HepG2 (cell line): ENCODE results near the gene SERPINB6. TPM values are rescaled to one million over a fixed set of nuclear protein-coding genes. Genes with fewer than 3 reads are reported as not detected.

ENCODE experiments used
- ATM ChIP-seq: fragments of 450-650 bp; IDR thresholded peaks from 2 replicates; pipeline ENCODE4 v1.7.1; 2017; ENCODE audit warnings: mild to moderate bottlenecking, borderline replicate concordance
- NFAT5 ChIP-seq: sonication (generic); formaldehyde crosslinking; IDR thresholded peaks from 2 replicates; pipeline ENCODE4 v1.4.0; 2020; ENCODE audit warnings: missing genetic modification reagents
- PATZ1 ChIP-seq: sonication (generic); formaldehyde crosslinking; IDR thresholded peaks from 2 replicates; pipeline ENCODE4 v1.4.0; 2020; ENCODE audit warnings: missing genetic modification reagents
- POLR2A ChIP-seq, 2 experiments: IDR thresholded peaks; 2 replicates each; pipeline ENCODE4 v1.6.1; 2011; ENCODE audit warnings: low read depth in 2 of 2, low read length in 2 of 2, mild to moderate bottlenecking in 1 of 2, moderate library complexity in 1 of 2; ENCODE audit not compliant: insufficient read depth in 1 of 2
- POLR2G ChIP-seq: fragments of 200-400 bp; formaldehyde crosslinking; IDR thresholded peaks from 2 replicates; pipeline ENCODE4 v1.6.1; 2018; ENCODE audit warnings: mild to moderate bottlenecking, low read depth, low read length, moderate library complexity
- RBFOX2 ChIP-seq: fragments of 200-400 bp; formaldehyde crosslinking; IDR thresholded peaks from 2 replicates; pipeline ENCODE4 v1.6.1; 2017; ENCODE audit warnings: low read depth, mild to moderate bottlenecking, low read length
- RFXANK ChIP-seq: IDR thresholded peaks from 2 replicates; pipeline ENCODE4 v1.6.1; 2016
- SMC3 ChIP-seq: IDR thresholded peaks from 2 replicates; pipeline ENCODE4 v1.6.1; 2011; ENCODE audit warnings: low read length, improper control_type of control experiment
- ZFP62 ChIP-seq: sonication (generic); formaldehyde crosslinking; IDR thresholded peaks from 2 replicates; pipeline ENCODE4 v1.4.0; 2020; ENCODE audit warnings: missing genetic modification reagents
- ZFYVE20 ChIP-seq: sonication (generic); formaldehyde crosslinking; IDR thresholded peaks from 2 replicates; pipeline ENCODE4 v1.8.0; 2023; ENCODE audit warnings: low read depth, mild to moderate bottlenecking, moderate library complexity, missing genetic modification reagents, borderline replicate concordance
- ZNF33A ChIP-seq: sonication (generic); formaldehyde crosslinking; IDR thresholded peaks from 2 replicates; pipeline ENCODE4 v1.5.1; 2020; ENCODE audit warnings: missing genetic modification reagents, mild to moderate bottlenecking, moderate library complexity, borderline replicate concordance
- polyA plus RNA-seq, 8 experiments: library from polyadenylated mRNA; depleted of rRNA in 3 of 8; stranded (reverse) in 7 of 8; unstranded in 1 of 8; fragments of >200 nt; fragmentation: Illumina TruSeq in 4 of 8; extraction: Trizol in 4 of 8; gene quantifications; 2 replicates each; pipeline versions ENCODE4 v1.2.1 to v1.2.3, GENCODE V29; 2011 to 2016; ENCODE audit warnings: low read depth in 4 of 8, missing spikeins in 1 of 8, mixed read lengths in 1 of 8; ENCODE audit not compliant: insufficient read depth in 1 of 8
- total RNA-seq, 5 experiments: library from RNA; depleted of rRNA; stranded (reverse); fragments of >200 nt; fragmentation: Illumina TruSeq; extraction: Trizol; gene quantifications; 2 replicates each; pipeline ENCODE4 v1.2.3, GENCODE V29; 2016; ENCODE audit warnings: low read depth in 1 of 5
- TF ChIP-seq, protein P1 (sequence below): IDR thresholded peaks from 2 replicates; pipeline ENCODE4 v1.6.1; 2016; ENCODE audit warnings: low read depth, missing genetic modification reagents, missing compliant biosample characterization
- TF ChIP-seq, protein P2 (sequence below): sonication (generic); formaldehyde crosslinking; IDR thresholded peaks from 2 replicates; pipeline ENCODE4 v1.4.0; 2020; ENCODE audit warnings: missing genetic modification reagents, borderline replicate concordance

The SERPINB6 gene
- total and polyA plus RNA-seq, 2 of the 13 experiments (the other 11 are each of a cell fraction or from before 2014, with no cell fraction given), result 38.2 to 61.3 TPM

DNA sequence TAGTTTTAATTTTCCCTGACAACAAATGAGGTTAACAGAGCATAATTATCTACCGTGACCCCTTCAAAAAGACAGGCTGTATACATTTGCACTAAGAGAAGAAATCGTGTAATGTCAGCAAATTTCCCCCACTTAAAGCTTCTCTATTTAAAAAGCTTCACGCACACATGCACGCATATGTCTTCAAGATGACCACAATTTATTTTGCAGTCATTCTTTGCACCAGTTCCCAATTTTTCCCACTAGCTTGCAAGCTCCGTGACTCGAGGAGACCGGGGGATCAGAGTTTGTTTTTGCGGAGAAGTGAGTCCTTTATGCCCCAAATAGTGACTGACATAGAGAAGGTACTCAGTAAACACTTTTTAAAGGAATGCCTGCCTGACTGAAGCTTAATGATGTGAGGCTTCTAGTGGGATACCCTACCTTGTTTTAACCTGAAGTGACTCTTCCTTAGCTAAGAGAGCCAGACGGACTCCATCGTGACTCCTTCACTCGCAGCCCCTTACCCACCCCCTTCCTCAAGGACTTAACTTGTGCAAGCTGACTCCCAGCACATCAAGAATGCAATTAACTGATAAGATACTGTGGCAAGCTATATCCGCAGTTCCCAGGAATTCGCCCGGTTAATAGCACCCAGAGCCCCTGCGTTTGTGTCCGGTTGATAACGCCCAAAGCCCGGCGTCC is 19.0 kb upstream of the SERPINB6 start (continued):
- TF ChIP-seq, protein P1, sequence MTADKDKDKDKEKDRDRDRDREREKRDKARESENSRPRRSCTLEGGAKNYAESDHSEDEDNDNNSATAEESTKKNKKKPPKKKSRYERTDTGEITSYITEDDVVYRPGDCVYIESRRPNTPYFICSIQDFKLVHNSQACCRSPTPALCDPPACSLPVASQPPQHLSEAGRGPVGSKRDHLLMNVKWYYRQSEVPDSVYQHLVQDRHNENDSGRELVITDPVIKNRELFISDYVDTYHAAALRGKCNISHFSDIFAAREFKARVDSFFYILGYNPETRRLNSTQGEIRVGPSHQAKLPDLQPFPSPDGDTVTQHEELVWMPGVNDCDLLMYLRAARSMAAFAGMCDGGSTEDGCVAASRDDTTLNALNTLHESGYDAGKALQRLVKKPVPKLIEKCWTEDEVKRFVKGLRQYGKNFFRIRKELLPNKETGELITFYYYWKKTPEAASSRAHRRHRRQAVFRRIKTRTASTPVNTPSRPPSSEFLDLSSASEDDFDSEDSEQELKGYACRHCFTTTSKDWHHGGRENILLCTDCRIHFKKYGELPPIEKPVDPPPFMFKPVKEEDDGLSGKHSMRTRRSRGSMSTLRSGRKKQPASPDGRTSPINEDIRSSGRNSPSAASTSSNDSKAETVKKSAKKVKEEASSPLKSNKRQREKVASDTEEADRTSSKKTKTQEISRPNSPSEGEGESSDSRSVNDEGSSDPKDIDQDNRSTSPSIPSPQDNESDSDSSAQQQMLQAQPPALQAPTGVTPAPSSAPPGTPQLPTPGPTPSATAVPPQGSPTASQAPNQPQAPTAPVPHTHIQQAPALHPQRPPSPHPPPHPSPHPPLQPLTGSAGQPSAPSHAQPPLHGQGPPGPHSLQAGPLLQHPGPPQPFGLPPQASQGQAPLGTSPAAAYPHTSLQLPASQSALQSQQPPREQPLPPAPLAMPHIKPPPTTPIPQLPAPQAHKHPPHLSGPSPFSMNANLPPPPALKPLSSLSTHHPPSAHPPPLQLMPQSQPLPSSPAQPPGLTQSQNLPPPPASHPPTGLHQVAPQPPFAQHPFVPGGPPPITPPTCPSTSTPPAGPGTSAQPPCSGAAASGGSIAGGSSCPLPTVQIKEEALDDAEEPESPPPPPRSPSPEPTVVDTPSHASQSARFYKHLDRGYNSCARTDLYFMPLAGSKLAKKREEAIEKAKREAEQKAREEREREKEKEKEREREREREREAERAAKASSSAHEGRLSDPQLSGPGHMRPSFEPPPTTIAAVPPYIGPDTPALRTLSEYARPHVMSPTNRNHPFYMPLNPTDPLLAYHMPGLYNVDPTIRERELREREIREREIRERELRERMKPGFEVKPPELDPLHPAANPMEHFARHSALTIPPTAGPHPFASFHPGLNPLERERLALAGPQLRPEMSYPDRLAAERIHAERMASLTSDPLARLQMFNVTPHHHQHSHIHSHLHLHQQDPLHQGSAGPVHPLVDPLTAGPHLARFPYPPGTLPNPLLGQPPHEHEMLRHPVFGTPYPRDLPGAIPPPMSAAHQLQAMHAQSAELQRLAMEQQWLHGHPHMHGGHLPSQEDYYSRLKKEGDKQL (CRISPR knock-in tag), result no peak
- TF ChIP-seq SMC3, result no peak
- no peak for TF ChIP-seq ZFYVE20
- no peak for TF ChIP-seq NFAT5 (CRISPR knock-in tag)
- TF ChIP-seq POLR2G, result peak; percentile 57
- TF ChIP-seq, protein P2, sequence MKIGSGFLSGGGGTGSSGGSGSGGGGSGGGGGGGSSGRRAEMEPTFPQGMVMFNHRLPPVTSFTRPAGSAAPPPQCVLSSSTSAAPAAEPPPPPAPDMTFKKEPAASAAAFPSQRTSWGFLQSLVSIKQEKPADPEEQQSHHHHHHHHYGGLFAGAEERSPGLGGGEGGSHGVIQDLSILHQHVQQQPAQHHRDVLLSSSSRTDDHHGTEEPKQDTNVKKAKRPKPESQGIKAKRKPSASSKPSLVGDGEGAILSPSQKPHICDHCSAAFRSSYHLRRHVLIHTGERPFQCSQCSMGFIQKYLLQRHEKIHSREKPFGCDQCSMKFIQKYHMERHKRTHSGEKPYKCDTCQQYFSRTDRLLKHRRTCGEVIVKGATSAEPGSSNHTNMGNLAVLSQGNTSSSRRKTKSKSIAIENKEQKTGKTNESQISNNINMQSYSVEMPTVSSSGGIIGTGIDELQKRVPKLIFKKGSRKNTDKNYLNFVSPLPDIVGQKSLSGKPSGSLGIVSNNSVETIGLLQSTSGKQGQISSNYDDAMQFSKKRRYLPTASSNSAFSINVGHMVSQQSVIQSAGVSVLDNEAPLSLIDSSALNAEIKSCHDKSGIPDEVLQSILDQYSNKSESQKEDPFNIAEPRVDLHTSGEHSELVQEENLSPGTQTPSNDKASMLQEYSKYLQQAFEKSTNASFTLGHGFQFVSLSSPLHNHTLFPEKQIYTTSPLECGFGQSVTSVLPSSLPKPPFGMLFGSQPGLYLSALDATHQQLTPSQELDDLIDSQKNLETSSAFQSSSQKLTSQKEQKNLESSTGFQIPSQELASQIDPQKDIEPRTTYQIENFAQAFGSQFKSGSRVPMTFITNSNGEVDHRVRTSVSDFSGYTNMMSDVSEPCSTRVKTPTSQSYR, result no peak
- no peak; a peak in 1 of 4 replicates for TF ChIP-seq POLR2A (IDR thresholded peaks at IDR 0.05; ENCODE audit: insufficient read depth in 1 of 2, low read depth in 2 of 2, low read length in 2 of 2)
- TF ChIP-seq RFXANK (CRISPR knock-in tag), result 0 out of 2 replicates have a peak, but pooled peaks have one; percentile 29
- TF ChIP-seq ZNF33A (CRISPR knock-in tag), result 0 out of 2 replicates have a peak, but pooled peaks have one; percentile 75
- no peak for TF ChIP-seq ZFP62 (CRISPR knock-in tag)
- TF ChIP-seq PATZ1 (CRISPR knock-in tag), result no peak
- no peak for TF ChIP-seq ATM
- peak; percentile 44 for TF ChIP-seq RBFOX2
